Right ventricle myocardium superior (tissue), 1 donor: ENCODE measurements around the gene SCAANT1. TPM values are rescaled to one million over a fixed set of nuclear protein-coding genes. Genes with fewer than 3 reads are reported as not detected.
A peak's percentile ranks its signal among the peaks of the same experiment; 100 is the strongest.

ENCODE experiments used
- ATAC-seq: fragments of 200-7000 bp; cut with Tn5 transposase; one replicate; pipeline ENCODE4 v1.9.1; 2020; ENCODE audit warnings: mild to moderate bottlenecking; ENCODE audit not compliant: poor library complexity
- DNase-seq: peaks from one replicate; pipeline ENCODE4 v3.0.0-alpha.2; 2020
- intact Hi-C: fragments of 100-400 bp; cut with DNase I; formaldehyde crosslinking; loops from one replicate; pipeline ENCODE4 v1.11.2; 2022
- long read RNA-seq: library from polyadenylated mRNA; unstranded; transcript quantifications from one replicate; pipeline ENCODE4 v2.0.0, GENCODE V29; 2021
- total RNA-seq: library from RNA; stranded (reverse); fragmentation: NEBNext Ultra II Directional; extraction: Animal tissue kit (Norgen Biotek cat#: 25700); gene quantifications from one replicate; pipeline ENCODE4 v1.2.1, GENCODE V29; 2021
- donor health status: DM: no; HTN: yes; CAD: no; lungs with severe emphysema.

The SCAANT1 gene
- not detected for total RNA-seq
- long read RNA-seq = 0 reads

GRCh38 chr3:63911873-63912767 is at the start of gene SCAANT1:
Gene SCAANT1, minus strand, starts transcription at chr3:63912383.
- ATAC-seq = peak; percentile 96
- peak; percentile 95 for DNase-seq
- intact Hi-C loops = no loop called here

- ATAC-seq (peak; percentile 50), DNase-seq (no peak)
- intact Hi-C loops = no loop called here
Measured at GRCh38 chr3:63961891-63962290, 49.7 kb upstream of the SCAANT1 start.

- intact Hi-C loops = no loop called here
- DNase-seq (no peak), ATAC-seq (peak; percentile 55)
Measured at GRCh38 chr3:63960048-63960711, 48.0 kb upstream of the SCAANT1 start.

- intact Hi-C loops = no loop called here
- no peak for ATAC-seq
Measured at GRCh38 chr3:63959146-63959545, 47.0 kb upstream of the SCAANT1 start.

GRCh38 chr3:63955830-63956545 is 43.8 kb upstream of the SCAANT1 start:
- ATAC-seq = no peak
- intact Hi-C loops = no loop called here
- no peak for DNase-seq

More at GRCh38 chr3:63959146-63959545, 47.0 kb upstream of the SCAANT1 start:
- DNase-seq = no peak

- ATAC-seq (no peak), DNase-seq (no peak)
- intact Hi-C loops = no loop called here
Measured at GRCh38 chr3:63955036-63955650, 43.0 kb upstream of the SCAANT1 start.

- ATAC-seq (no peak), DNase-seq (no peak)
- intact Hi-C loops = no loop called here
Measured at GRCh38 chr3:63954182-63954581, 42.0 kb upstream of the SCAANT1 start.

GRCh38 chr3:63952248-63952594 is 40.0 kb upstream of the SCAANT1 start:
- ATAC-seq = no peak
- no peak for DNase-seq
- intact Hi-C loops = no loop called here

GRCh38 chr3:63951492-63952247 is 39.5 kb upstream of the SCAANT1 start:
- DNase-seq (no peak), ATAC-seq (no peak)
- intact Hi-C loops = no loop called here

GRCh38 chr3:63950698-63951097 is 38.5 kb upstream of the SCAANT1 start:
- DNase-seq = no peak
- intact Hi-C loops = no loop called here
- no peak for ATAC-seq

- no peak for ATAC-seq
- intact Hi-C loops = no loop called here
- DNase-seq = no peak
Measured at GRCh38 chr3:63949005-63949404, 36.8 kb upstream of the SCAANT1 start.

GRCh38 chr3:63947594-63947993 is 35.4 kb upstream of the SCAANT1 start:
- intact Hi-C loops = no loop called here
- no peak for DNase-seq
- peak; percentile 41 for ATAC-seq

GRCh38 chr3:63946753-63947152 is 34.6 kb upstream of the SCAANT1 start:
- ATAC-seq (no peak), DNase-seq (no peak)
- intact Hi-C loops = no loop called here

GRCh38 chr3:63945558-63946096 is 33.4 kb upstream of the SCAANT1 start:
- intact Hi-C loops = no loop called here
- peak; percentile 25 for ATAC-seq
- no peak for DNase-seq

GRCh38 chr3:63943678-63944077 is 31.5 kb upstream of the SCAANT1 start:
- intact Hi-C loops = no loop called here
- ATAC-seq (no peak), DNase-seq (no peak)

- intact Hi-C loops = no loop called here
- no peak for DNase-seq
- no peak for ATAC-seq
Measured at GRCh38 chr3:63942528-63942927, 30.3 kb upstream of the SCAANT1 start.

GRCh38 chr3:63940389-63940757 is 28.2 kb upstream of the SCAANT1 start:
- intact Hi-C loops = no loop called here
- ATAC-seq (no peak), DNase-seq (no peak)
